Posterior cingulate gyrus (tissue), 11 donors: ENCODE data around the gene GABRP.
"Not testable (repeated sequence)": the region's sequence is repeated elsewhere in the genome, so short reads cannot be mapped to it uniquely, and the experiment has no call there.

Experiments used
- DNase-seq, 10 donors: peaks; one replicate each; pipeline versions ENCODE4 v3.0.0 to v3.0.0-alpha.2; 2020 to 2021; ENCODE audit warnings: mixed read lengths in 3 of 10
- intact Hi-C: fragments of 100-400 bp; cut with DNase I; formaldehyde crosslinking; loops from one replicate; pipeline ENCODE4 v1.15.1; 2023

Gene GABRP

GRCh38 chr5:170753311-170753710 lies 30.2 kb upstream of the GABRP start:
- DNase-seq: no peak
- intact Hi-C loops: no loop called here

GRCh38 chr5:170754508-170754907 lies 29.0 kb upstream of the GABRP start:
- DNase-seq, intact Hi-C loops: not testable (repeated sequence)

GRCh38 chr5:170755679-170756456 lies 27.7 kb upstream of the GABRP start:
- intact Hi-C loops: no loop called here

GRCh38 chr5:170756691-170757090 lies 26.8 kb upstream of the GABRP start:
- intact Hi-C loops: no loop called here
- DNase-seq: no peak

More at GRCh38 chr5:170755679-170756456, 27.7 kb upstream of the GABRP start:
- no peak for DNase-seq

GRCh38 chr5:170757182-170757601 lies 26.3 kb upstream of the GABRP start:
- intact Hi-C loops: no loop called here
- DNase-seq: no peak

GRCh38 chr5:170757669-170758068 lies 25.9 kb upstream of the GABRP start:
- intact Hi-C loops: no loop called here
- no peak for DNase-seq

GRCh38 chr5:170758481-170758880 lies 25.0 kb upstream of the GABRP start:
- no peak for DNase-seq
- intact Hi-C loops: no loop called here

- intact Hi-C loops: no loop called here
- DNase-seq: no peak
Observed at GRCh38 chr5:170760113-170760512, 23.4 kb upstream of the GABRP start.

GRCh38 chr5:170761048-170761707 lies 22.3 kb upstream of the GABRP start:
- no peak for DNase-seq
- intact Hi-C loops: no loop called here

- intact Hi-C loops: no loop called here
Observed at GRCh38 chr5:170761708-170762066, 21.8 kb upstream of the GABRP start.

GRCh38 chr5:170762298-170762697 lies 21.2 kb upstream of the GABRP start:
- DNase-seq, intact Hi-C loops: not testable (repeated sequence)

More at GRCh38 chr5:170761708-170762066, 21.8 kb upstream of the GABRP start:
- DNase-seq: no peak

- DNase-seq, intact Hi-C loops: not testable (repeated sequence)
Observed at GRCh38 chr5:170765868-170766267, 17.7 kb upstream of the GABRP start.

GRCh38 chr5:170769246-170769645 lies 14.3 kb upstream of the GABRP start:
- peak in 1 of 10 donors; percentile 66 for DNase-seq
- intact Hi-C loops: no loop called here

- DNase-seq: no peak
- intact Hi-C loops: no loop called here
Observed at GRCh38 chr5:170769898-170770416, 13.6 kb upstream of the GABRP start.

GRCh38 chr5:170771496-170771895 lies 12.0 kb upstream of the GABRP start:
- intact Hi-C loops: no loop called here
- DNase-seq: no peak

GRCh38 chr5:170773024-170773985 lies 10.2 kb upstream of the GABRP start:
- peak in 1 of 10 donors; percentile 65 for DNase-seq
- intact Hi-C loops: no loop called here

GRCh38 chr5:170774831-170775230 lies 8.7 kb upstream of the GABRP start:
- DNase-seq: no peak
- intact Hi-C loops: no loop called here

- intact Hi-C loops: no loop called here
- no peak for DNase-seq
Observed at GRCh38 chr5:170781946-170782345, 1.6 kb upstream of the GABRP start.

- intact Hi-C loops: no loop called here
- DNase-seq: no peak
Observed at GRCh38 chr5:170782438-170782837, 1.1 kb upstream of the GABRP start.

- intact Hi-C loops: no loop called here
- no peak for DNase-seq
Observed at GRCh38 chr5:170785416-170785815, 1.9 kb downstream of the GABRP start.

- DNase-seq: no peak
- intact Hi-C loops: no loop called here
Observed at GRCh38 chr5:170787216-170787615, 3.7 kb downstream of the GABRP start.
